HepG2 (cell line): ENCODE results near the gene ADAMTSL4. TPM values are rescaled to one million over a fixed set of nuclear protein-coding genes. Genes with fewer than 3 reads are reported as not detected.

Experiments used
- AFF4 ChIP-seq: sonication (generic); formaldehyde crosslinking; IDR thresholded peaks from 2 replicates; pipeline ENCODE4 v1.4.0; 2020; ENCODE audit warnings: missing genetic modification reagents
- ARNT2 ChIP-seq: sonication (generic); formaldehyde crosslinking; IDR thresholded peaks from 2 replicates; pipeline ENCODE4 v1.8.0; 2022; ENCODE audit warnings: mild to moderate bottlenecking, low read depth, missing genetic modification reagents, moderate library complexity
- ATF2 ChIP-seq: sonication (generic); formaldehyde crosslinking; IDR thresholded peaks from 2 replicates; pipeline ENCODE4 v1.4.0; 2020; ENCODE audit warnings: missing genetic modification reagents
- GABPA ChIP-seq, 2 experiments: IDR thresholded peaks; 2 replicates each; pipeline ENCODE4 v1.6.1; 2011 to 2016; ENCODE audit warnings: low read depth in 2 of 2, low read length in 1 of 2, missing biosample characterization in 1 of 2, missing genetic modification characterization in 1 of 2
- HNRNPL ChIP-seq: fragments of 200-400 bp; formaldehyde crosslinking; IDR thresholded peaks from 2 replicates; pipeline ENCODE4 v1.6.1; 2017; ENCODE audit warnings: mild to moderate bottlenecking, low read depth, low read length
- JDP2 ChIP-seq: sonication (generic); formaldehyde crosslinking; IDR thresholded peaks from 2 replicates; pipeline ENCODE4 v1.8.1; 2022; ENCODE audit warnings: missing genetic modification reagents, borderline replicate concordance
- NCOA5 ChIP-seq: sonication (generic); formaldehyde crosslinking; IDR thresholded peaks from 2 replicates; pipeline ENCODE4 v1.4.0; 2020; ENCODE audit warnings: missing genetic modification reagents
- POLR2AphosphoS2 ChIP-seq: IDR thresholded peaks from 2 replicates; pipeline ENCODE4 v1.6.1; 2011; ENCODE audit warnings: low read depth, low read length, improper control_type of control experiment
- SIN3B ChIP-seq: fragments of 150-350 bp; IDR thresholded peaks from 2 replicates; pipeline ENCODE4 v1.6.1; 2014; ENCODE audit warnings: low read length
- TFAP4 ChIP-seq: sonication (generic); IDR thresholded peaks from 2 replicates; pipeline ENCODE4 v1.6.1; 2016; ENCODE audit warnings: low read depth, borderline replicate concordance
- ZBTB46 ChIP-seq: sonication (generic); formaldehyde crosslinking; IDR thresholded peaks from 2 replicates; pipeline ENCODE4 v1.4.0; 2020; ENCODE audit warnings: mild to moderate bottlenecking, missing genetic modification reagents, borderline replicate concordance
- ZIK1 ChIP-seq: sonication (generic); formaldehyde crosslinking; IDR thresholded peaks from 2 replicates; pipeline ENCODE4 v1.5.0; 2020; ENCODE audit warnings: mild to moderate bottlenecking, low read depth, missing genetic modification reagents, borderline replicate concordance
- ZNF383 ChIP-seq: sonication (generic); formaldehyde crosslinking; IDR thresholded peaks from 2 replicates; pipeline ENCODE4 v1.4.0; 2020; ENCODE audit warnings: missing genetic modification reagents, mild to moderate bottlenecking, borderline replicate concordance
- ZNF432 ChIP-seq: sonication (generic); formaldehyde crosslinking; IDR thresholded peaks from 2 replicates; pipeline ENCODE4 v1.5.0; 2020; ENCODE audit warnings: missing genetic modification reagents, mild to moderate bottlenecking, borderline replicate concordance
- ZNF44 ChIP-seq: sonication (generic); formaldehyde crosslinking; IDR thresholded peaks from 2 replicates; pipeline ENCODE4 v1.5.1; 2020; ENCODE audit warnings: mild to moderate bottlenecking, missing genetic modification reagents
- ZNF530 ChIP-seq: sonication (generic); formaldehyde crosslinking; IDR thresholded peaks from 2 replicates; pipeline ENCODE4 v1.5.0; 2020; ENCODE audit warnings: low read depth, mild to moderate bottlenecking, missing genetic modification reagents
- ZNF563 ChIP-seq: sonication (generic); formaldehyde crosslinking; IDR thresholded peaks from 2 replicates; pipeline ENCODE4 v1.8.0; 2022; ENCODE audit warnings: mild to moderate bottlenecking, moderate library complexity, missing genetic modification reagents
- ZNF614 ChIP-seq: IDR thresholded peaks from 2 replicates; pipeline ENCODE4 v1.6.1; 2018; ENCODE audit warnings: missing biosample characterization, missing genetic modification reagents, inconsistent platforms, borderline replicate concordance
- ZSCAN5A ChIP-seq: sonication (generic); formaldehyde crosslinking; IDR thresholded peaks from 2 replicates; pipeline ENCODE4 v1.8.0; 2022; ENCODE audit warnings: mild to moderate bottlenecking, missing genetic modification reagents, borderline replicate concordance
- polyA plus RNA-seq, 8 experiments: library from polyadenylated mRNA; depleted of rRNA in 3 of 8; stranded (reverse) in 7 of 8; unstranded in 1 of 8; fragments of >200 nt; fragmentation: Illumina TruSeq in 4 of 8; extraction: Trizol in 4 of 8; gene quantifications; 2 replicates each; pipeline versions ENCODE4 v1.2.1 to v1.2.3, GENCODE V29; 2011 to 2016; ENCODE audit warnings: low read depth in 4 of 8, missing spikeins in 1 of 8, mixed read lengths in 1 of 8; ENCODE audit not compliant: insufficient read depth in 1 of 8
- total RNA-seq, 5 experiments: library from RNA; depleted of rRNA; stranded (reverse); fragments of >200 nt; fragmentation: Illumina TruSeq; extraction: Trizol; gene quantifications; 2 replicates each; pipeline ENCODE4 v1.2.3, GENCODE V29; 2016; ENCODE audit warnings: low read depth in 1 of 5

The ADAMTSL4 gene
- total and polyA plus RNA-seq, 2 of the 13 experiments (the other 11 are each of a cell fraction or from before 2014, with no cell fraction given), result 3.9 to 16.4 TPM

GRCh38 chr1:150567717-150568593 lies 18.7 kb downstream of the ADAMTSL4 start (continued):
- TF ChIP-seq ZSCAN5A (CRISPR knock-in tag) (no peak), HNRNPL (no peak), TFAP4 (peak; percentile 77), NCOA5 (no peak), ZNF563 (CRISPR knock-in tag) (no peak), ZNF530 (CRISPR knock-in tag) (no peak), ZNF383 (no peak), JDP2 (CRISPR knock-in tag) (no peak), AFF4 (CRISPR knock-in tag) (no peak), SIN3B (no peak), ZNF432 (CRISPR knock-in tag) (no peak), ZBTB46 (no peak), ZIK1 (CRISPR knock-in tag) (no peak), GABPA (IDR thresholded peaks at IDR 0.05; ENCODE audit: low read depth, low read length) (no peak), GABPA (CRISPR knock-in tag; IDR thresholded peaks at IDR 0.05; ENCODE audit: low read depth) (no peak), ARNT2 (CRISPR knock-in tag) (peak; percentile 37; the same call in 1 of the 2 replicates), ZNF614 (no peak), POLR2AphosphoS2 (0 out of 2 replicates have a peak, but pooled peaks have one; percentile 13), ATF2 (CRISPR knock-in tag) (peak; percentile 73; the same call in 1 of the 2 replicates), ZNF44 (CRISPR knock-in tag) (no peak)
